ENCODE results near the gene F7.

DNA sequence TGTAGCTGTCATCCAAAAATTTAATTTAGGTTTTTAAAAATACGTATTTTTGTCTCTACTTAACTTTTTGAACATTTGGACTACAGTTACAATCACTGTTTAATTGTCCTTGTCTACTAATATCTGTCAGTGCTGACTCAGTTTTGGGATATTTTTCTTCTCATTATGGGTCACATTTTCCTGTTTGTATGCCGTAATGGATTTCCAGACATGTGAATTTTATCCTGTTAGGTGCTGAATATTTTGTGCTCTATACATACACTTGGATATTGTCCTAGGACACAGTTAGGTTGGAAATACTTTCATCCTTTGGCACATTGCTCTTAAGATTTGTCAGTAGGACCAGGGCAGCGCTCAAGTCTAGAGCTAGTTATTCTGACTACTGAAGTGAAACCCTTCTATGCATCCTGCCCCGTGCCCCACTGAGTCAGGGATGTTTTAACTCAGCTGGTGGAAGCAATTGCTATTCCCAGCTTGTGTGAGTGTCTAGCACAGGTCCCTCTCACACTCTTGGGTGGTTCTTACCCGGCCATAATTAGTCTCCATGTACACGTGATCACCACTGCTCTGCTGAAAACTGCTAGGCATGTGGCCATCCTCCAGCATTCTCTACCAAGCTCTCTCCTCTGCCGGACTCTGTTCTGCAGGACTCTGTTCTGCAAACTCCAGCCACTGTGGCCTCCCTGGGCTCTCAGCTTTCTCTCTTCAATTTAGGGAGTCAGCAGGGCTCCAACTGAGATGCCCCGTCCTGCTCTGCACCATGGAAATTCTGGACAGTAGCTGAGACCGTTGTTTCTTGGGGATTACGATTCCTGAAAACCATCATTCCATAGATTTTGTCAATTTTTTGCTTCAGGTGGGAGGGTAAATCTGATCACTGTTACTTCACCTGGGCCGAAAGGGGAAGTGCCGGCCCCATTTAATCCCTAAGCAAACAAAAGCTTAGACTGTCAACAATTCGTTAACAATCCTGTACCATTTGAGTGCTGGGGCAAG lies 64.0 kb downstream of the F7 start:
- TF ChIP-seq CTCF (IDR thresholded peaks at IDR 0.05) (no peak), POLR2A (IDR thresholded peaks at IDR 0.05) (no peak)
